Testis (tissue), 3 donors: ENCODE results near the gene TMIGD1. TPM values are rescaled to one million over a fixed set of nuclear protein-coding genes. Genes with fewer than 3 reads are reported as not detected.

Source experiments
- DNase-seq: peaks from one replicate; pipeline ENCODE4 v3.0.0-alpha.2; 2019
- H3K27ac ChIP-seq, 2 donors: fragments of 200-600 bp; sonication (generic); one replicate each; pipeline ENCODE4 v1.5.1; 2019
- H3K27me3 ChIP-seq: fragments of 200-600 bp; sonication (generic); one replicate; pipeline ENCODE4 v1.5.1; 2019
- H3K36me3 ChIP-seq: fragments of 200-600 bp; sonication (generic); one replicate; pipeline ENCODE4 v1.5.1; 2017; ENCODE audit warnings: low read depth; ENCODE audit errors: missing control alignments
- H3K4me1 ChIP-seq: fragments of 200-600 bp; sonication (generic); one replicate; pipeline ENCODE4 v1.5.1; 2019
- H3K4me3 ChIP-seq, 2 donors: fragments of 200-600 bp; sonication (generic); one replicate each; pipeline ENCODE4 v1.5.1; 2017 to 2019
- H3K9me3 ChIP-seq: fragments of 200-600 bp; sonication (generic); one replicate; pipeline ENCODE4 v1.5.1; 2017
- CTCF ChIP-seq, 3 experiments: fragments of 450-650 bp in 2 of 3; fragments of 200-600 bp in 1 of 3; sonication (generic) in 1 of 3; IDR thresholded peaks; one replicate each; pipeline ENCODE4 v1.5.1; 2016 to 2019; ENCODE audit warnings: antibody characterized with exemption in 3 of 3, mild to moderate bottlenecking in 2 of 3, moderate library complexity in 1 of 3
- POLR2A ChIP-seq: fragments of 450-650 bp; IDR thresholded peaks from one replicate; pipeline ENCODE4 v1.6.1; 2017; ENCODE audit warnings: antibody characterized with exemption, mild to moderate bottlenecking, moderate library complexity
- WGBS, 2 donors: methylation state at CpG; one replicate each; pipeline ENCODE4 v1.1.5; 2018; 5-methylcytosine and 5-hydroxymethylcytosine counted together
- intact Hi-C: fragments of 100-400 bp; cut with DNase I; formaldehyde crosslinking; loops from one replicate; pipeline ENCODE4 v1.15.1; 2023; ENCODE audit warnings: low total_unique reads
- polyA plus RNA-seq: library from polyadenylated mRNA; stranded (reverse); fragments of 350-450 nt; fragmentation: Illumina TruSeq; extraction: RNeasy Lipid Tissue Mini Kit (QIAGEN cat#74804); gene quantifications from one replicate; pipeline ENCODE4 v1.2.3, GENCODE V29; 2014; ENCODE audit warnings: low read depth, low replicate concordance; ENCODE audit not compliant: insufficient read depth
- total RNA-seq, 2 donors: library from RNA; depleted of rRNA; stranded (reverse); fragments of >200 nt; gene quantifications; one replicate each; pipeline ENCODE4 v1.2.3, GENCODE V29; 2016

Gene TMIGD1
- total and polyA plus RNA-seq, 3 donors from 2014 or later = not detected

- Histone ChIP-seq H3K4me1 (no peaks in the 10 kb centered on the region), H3K4me3 (no peak overlapping the region), H3K9me3 (no peaks in the 10 kb centered on the region), H3K27ac (no peak overlapping the region), H3K36me3 (no peaks in the 10 kb centered on the region), H3K27me3 (no peaks in the 10 kb centered on the region)
- no peak for DNase-seq
- no peak for TF ChIP-seq POLR2A
- intact Hi-C loops = no loop called here
- WGBS, 2 donors = 67 to 79% methylated on average over 2 of the region's 2 CpGs
These were observed 18.8 kb downstream of the TMIGD1 start for GRCh38 chr17:30315106-30315505.

DNA sequence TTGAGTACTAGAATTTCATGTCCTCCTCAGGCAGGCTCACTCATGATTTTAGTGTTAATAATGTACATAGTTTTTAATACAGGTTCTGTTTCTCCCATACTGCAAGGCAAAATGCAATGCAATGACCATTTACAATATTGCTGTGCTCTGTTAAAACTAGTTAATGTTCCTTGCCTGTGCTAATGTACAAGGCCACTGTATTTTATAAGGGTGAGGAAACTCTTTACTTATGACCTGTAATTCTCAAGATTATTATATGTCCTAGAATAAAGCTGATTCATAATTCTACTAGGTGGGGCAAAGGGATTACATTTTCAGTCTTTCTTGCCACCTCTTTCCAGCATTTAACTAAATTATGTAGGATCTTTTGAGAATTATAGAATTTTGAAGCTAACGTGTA lies 19.4 kb downstream of the TMIGD1 start:
- no peaks in the 10 kb centered on the region for H3K36me3 ChIP-seq
- H3K4me3 ChIP-seq = no peak overlapping the region
- intact Hi-C loops = no loop called here
- no peak for DNase-seq
- H3K9me3 ChIP-seq = no peaks in the 10 kb centered on the region
- H3K27ac ChIP-seq = no peak overlapping the region
- no peaks in the 10 kb centered on the region for H3K4me1 ChIP-seq
- TF ChIP-seq POLR2A (no peak), CTCF (IDR thresholded peaks at IDR 0.05) (no peak)
- WGBS, 2 donors = 60 to 71% methylated on average over 1 of the region's 1 CpG
- H3K27me3 ChIP-seq = no peaks in the 10 kb centered on the region

DNA sequence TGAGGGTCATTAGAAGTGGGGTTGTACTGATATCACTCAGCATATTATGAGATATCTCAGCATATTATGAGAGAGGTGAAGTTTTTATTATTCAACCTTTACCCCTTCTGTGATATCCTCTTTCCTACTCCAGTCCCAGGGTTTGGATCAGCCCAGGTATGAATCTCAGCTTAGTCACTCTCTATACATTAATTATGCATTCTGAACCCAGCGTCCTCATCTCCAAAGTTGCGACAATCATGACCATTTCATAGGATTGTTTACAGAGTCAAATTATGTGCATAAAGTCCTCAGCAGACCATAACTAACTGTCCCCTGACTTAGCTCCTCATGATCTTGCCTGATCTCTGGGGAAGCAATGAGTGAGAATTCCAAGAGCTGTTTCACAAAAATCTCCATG lies 21.6 kb downstream of the TMIGD1 start:
- 85 to 89% methylated on average over 2 of the region's 2 CpGs for WGBS, 2 donors
- H3K27ac ChIP-seq = no peak overlapping the region
- H3K27me3 ChIP-seq = no peaks in the 10 kb centered on the region
- H3K4me3 ChIP-seq = no peak overlapping the region
- H3K9me3 ChIP-seq = no peaks in the 10 kb centered on the region
- TF ChIP-seq POLR2A = no peak
- no peak for TF ChIP-seq CTCF (IDR thresholded peaks at IDR 0.05)
- intact Hi-C loops = no loop called here
- no peaks in the 10 kb centered on the region for H3K36me3 ChIP-seq
- no peak for DNase-seq
- H3K4me1 ChIP-seq = no peaks in the 10 kb centered on the region

DNA sequence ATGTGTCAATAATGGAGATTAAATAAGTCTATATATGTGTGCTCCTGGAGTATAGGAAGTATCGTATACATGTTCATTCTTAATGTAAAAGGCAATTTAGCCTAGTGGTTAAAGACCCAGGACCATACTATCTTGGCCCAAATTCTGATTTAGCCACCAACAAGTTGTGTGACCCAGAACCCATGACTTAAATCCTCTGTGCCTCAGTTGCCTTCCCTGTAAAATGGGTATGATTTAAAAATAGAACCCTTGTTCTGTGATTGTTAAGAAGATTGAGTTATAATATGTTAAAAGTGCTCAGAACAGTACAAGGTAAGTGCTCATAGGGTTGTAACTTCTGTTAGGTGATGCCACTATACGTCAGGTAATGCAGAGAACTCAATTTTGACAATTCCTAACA lies 23.3 kb downstream of the TMIGD1 start:
- H3K36me3 ChIP-seq = no peaks in the 10 kb centered on the region
- no peaks in the 10 kb centered on the region for H3K9me3 ChIP-seq
- no peak overlapping the region for H3K27ac ChIP-seq
- 95% methylated on average over 2 of the region's 2 CpGs for WGBS, 2 donors
- H3K4me3 ChIP-seq = no peak overlapping the region
- DNase-seq = no peak
- no peaks in the 10 kb centered on the region for H3K4me1 ChIP-seq
- TF ChIP-seq POLR2A (no peak), CTCF (IDR thresholded peaks at IDR 0.05) (no peak)
- H3K27me3 ChIP-seq = no peaks in the 10 kb centered on the region
- intact Hi-C loops = no loop called here

GRCh38 chr17:30309591-30309990 lies 24.3 kb downstream of the TMIGD1 start:
- Histone ChIP-seq H3K9me3 (no peaks in the 10 kb centered on the region), H3K4me1 (no peaks in the 10 kb centered on the region), H3K27me3 (no peaks in the 10 kb centered on the region), H3K4me3 (no peak overlapping the region), H3K36me3 (no peaks in the 10 kb centered on the region), H3K27ac (no peak overlapping the region)
- WGBS, 2 donors = 89 to 93% methylated on average over 6 of the region's 6 CpGs
- DNase-seq = no peak
- TF ChIP-seq POLR2A = no peak
- no peak for TF ChIP-seq CTCF (IDR thresholded peaks at IDR 0.05)
- intact Hi-C loops = no loop called here
